GM21717 (cell line): ENCODE results near the gene L3MBTL1.

Experiments used
- ATAC-seq: cut with Tn5 transposase; IDR thresholded peaks from one replicate; pipeline ENCODE4 v1.9.1; 2021; ENCODE audit warnings: mild to moderate bottlenecking, moderate library complexity; ENCODE audit not compliant: unreplicated experiment

L3MBTL1 gene

DNA sequence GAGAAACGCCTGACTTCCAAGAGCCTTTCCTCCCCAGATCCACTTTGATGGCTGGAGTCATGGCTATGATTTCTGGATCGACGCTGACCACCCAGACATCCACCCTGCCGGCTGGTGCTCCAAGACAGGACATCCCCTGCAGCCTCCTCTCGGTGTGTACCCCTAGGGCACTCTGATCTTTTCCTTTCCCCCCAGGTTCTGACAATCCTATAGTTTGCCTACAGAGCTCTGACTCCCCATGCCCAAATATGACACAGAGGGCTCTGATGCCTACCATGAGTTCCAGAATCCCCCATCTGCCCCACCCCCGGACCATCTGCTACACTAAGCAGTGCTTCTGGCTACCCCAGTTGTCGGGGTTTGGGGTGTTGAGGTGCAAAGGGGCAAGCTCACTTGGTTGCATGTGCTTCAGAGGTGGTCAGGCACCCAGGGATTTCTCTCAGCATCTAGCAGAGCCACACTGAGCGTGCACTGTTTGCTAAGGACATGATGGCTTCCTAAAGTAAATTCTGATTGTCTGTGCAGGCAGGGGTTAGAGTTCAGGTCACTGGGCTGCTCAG is 27.4 kb downstream of the L3MBTL1 start:
- ATAC-seq = no peak

DNA sequence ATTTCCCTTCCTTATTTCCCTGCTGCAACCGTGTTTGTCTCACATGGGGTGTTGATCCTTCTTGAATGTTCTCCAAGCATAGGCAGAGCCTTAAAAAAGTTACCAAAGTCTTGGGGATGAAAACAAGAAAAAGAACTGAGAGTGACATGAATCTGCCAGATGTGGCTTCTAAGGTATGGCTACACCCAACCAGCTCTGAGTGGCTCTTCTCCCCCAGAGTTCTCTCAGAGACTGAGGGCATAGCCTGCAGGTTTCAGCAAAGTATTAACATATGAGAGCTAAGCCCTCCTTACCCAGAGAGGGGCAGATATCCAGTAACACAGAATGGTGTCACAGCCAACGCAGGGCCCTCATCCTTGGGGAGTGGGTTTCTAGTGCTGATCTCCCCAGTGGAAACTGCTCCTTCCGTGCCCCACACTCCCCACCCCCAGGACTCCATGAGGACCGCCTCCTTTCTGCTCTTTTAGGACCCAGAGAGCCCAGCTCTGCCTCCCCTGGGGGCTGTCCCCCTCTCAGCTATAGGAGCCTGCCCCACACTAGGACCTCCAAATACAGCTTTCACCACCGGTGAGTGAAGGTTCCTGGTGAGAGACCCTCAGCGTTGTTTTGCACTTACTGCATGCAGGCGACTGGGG is 28.0 kb downstream of the L3MBTL1 start:
- no peak for ATAC-seq

- ATAC-seq = no peak
These were observed 28.7 kb downstream of the L3MBTL1 start for GRCh38 chr20:43536041-43536816.

GRCh38 chr20:43536817-43537440 is 29.4 kb downstream of the L3MBTL1 start:
- no peak for ATAC-seq

- no peak for ATAC-seq
These were observed 30.7 kb downstream of the L3MBTL1 start for GRCh38 chr20:43537921-43538877.

DNA sequence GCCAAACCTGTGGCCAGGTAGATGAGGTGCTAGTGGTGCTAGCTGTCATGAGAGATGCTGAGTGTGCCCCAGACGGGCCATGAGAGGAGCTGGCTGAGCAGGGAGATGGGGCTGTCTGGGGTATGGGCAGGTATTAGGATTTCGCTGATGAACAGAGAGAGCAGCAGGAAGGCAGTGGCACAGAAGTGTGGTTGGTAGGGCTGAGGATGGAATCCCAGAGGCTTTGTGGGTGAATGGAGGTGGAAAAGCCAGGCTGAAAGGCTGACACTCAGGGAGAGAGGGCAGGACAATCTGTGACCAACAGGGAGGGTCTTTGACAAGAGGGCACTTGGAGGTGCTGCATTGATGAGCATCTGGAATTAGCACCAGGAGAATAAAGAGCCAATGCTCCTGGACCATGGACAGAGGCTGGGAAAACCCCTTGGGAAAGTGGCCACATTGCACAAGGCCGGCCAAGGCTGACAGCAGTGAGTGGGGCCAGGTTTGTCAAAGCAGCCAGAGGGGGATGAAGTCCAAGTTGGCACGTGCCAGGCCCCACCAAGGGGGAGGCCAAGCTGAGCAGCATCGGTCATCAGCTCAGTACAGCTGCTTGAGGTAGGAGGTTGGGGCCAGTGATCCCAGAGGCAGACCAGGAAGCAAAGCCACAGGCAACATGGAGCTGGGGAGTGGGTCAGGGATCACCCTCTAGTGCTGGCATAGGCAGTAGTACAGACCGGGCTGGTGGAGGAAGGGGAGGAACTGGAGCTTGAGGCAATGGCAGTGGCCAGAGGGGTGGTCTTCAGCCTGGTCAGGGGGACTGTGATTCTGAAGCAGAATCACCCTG is 31.6 kb downstream of the L3MBTL1 start:
- no peak for ATAC-seq

DNA sequence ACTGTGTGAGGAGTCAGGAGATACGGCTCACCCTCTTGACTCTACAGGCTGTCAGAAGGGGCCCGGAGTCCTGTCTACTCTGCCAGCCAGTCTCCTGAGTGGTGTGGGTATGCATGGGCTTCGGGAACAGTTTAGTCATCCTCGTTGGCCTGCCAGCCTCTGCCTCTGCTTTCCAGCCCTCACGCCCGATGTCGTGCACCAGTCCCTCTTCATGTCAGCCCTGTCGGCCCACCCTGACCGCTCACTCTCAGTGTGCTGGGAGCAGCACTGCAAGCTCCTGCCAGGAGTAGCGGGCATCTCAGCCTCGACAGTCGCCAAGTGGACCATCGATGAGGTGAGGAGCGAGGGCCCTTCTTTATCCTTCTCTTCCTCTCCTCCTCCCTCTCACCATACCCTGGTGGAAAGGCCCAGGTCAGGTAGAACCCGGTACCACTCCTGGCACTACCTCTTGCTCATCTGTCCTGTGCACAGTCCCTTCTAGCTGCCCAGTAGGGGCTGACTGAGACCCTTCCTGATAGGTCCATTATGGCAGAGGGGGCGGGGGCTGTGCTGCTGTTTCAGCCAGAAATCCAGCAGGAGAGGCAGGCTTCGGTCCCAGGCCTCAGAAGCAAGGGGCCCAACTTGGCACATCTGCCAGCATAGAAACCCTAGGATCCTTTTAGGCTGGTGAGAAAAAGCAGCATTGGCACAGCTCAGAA is 32.6 kb downstream of the L3MBTL1 start:
- no peak for ATAC-seq

- ATAC-seq = no peak
These were observed 33.2 kb downstream of the L3MBTL1 start for GRCh38 chr20:43540673-43541060.

GRCh38 chr20:43541214-43541613 is 33.7 kb downstream of the L3MBTL1 start:
- no peak for ATAC-seq

DNA sequence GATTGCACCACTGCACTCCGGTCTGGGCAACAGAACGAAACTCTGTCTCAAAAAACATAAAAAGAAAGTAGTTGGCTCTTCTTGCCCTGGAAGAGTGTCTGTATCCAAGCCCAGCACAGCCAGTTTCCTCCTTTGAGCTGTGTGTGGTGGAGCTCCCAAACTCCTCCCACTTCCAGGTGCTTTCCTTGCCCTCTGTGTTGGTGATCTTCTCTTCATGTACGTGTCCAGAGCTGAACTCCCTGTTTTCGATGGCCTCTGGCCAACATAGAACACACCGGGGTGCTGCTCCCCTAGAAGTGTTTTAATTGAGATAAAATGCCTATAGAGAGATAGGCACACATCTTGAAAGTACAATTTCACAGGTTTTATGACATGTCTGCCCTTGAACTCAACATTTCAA is 34.7 kb downstream of the L3MBTL1 start:
- no peak for ATAC-seq

GRCh38 chr20:43542674-43543073 is 35.2 kb downstream of the L3MBTL1 start:
- no peak for ATAC-seq

GRCh38 chr20:43543138-43543537 is 35.6 kb downstream of the L3MBTL1 start:
- no peak for ATAC-seq

GRCh38 chr20:43544501-43544900 is 37.0 kb downstream of the L3MBTL1 start:
- ATAC-seq = no peak

- ATAC-seq = no peak
These were observed 38.5 kb downstream of the L3MBTL1 start for GRCh38 chr20:43545837-43546578.

DNA sequence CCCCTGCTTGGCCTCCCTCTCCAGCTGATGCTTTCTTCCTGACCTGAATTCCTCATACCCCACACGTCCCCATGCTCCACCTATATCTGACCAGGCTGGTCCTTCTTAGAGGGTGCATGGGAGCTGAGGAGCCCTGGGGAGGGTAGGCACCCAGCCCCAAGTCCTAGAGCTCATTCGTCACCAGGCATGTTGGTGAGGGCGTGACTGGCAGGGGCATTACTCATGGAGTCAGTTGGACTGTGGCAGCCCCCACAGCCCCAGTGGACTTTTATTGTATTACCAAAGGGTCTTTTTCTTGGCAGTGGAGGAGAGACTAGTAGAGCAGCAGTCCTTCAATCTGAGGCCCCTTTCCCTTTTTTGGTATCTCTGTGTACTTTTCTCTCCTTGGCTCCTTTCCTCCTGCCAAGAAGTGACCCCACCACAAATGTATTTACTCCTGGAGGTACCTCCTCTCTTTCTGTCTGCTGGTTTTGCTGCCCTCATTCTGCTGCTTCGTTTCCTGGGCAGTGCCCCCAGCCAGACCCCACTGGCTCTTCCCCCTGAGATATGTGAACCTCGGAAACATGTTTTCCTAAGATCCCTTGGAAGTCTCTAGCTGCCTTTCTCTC is 40.9 kb downstream of the L3MBTL1 start:
- no peak for ATAC-seq

GRCh38 chr20:43549416-43550065 is 42.0 kb downstream of the L3MBTL1 start:
- no peak for ATAC-seq

GRCh38 chr20:43550456-43550855 is 43.0 kb downstream of the L3MBTL1 start:
- no peak for ATAC-seq

- no peak for ATAC-seq
These were observed 46.9 kb downstream of the L3MBTL1 start for GRCh38 chr20:43554369-43554768.
